ENCODE results near the gene ZDHHC14. TPM values are rescaled to one million over a fixed set of nuclear protein-coding genes. Genes with fewer than 3 reads are reported as not detected.

ZDHHC14 gene
- total RNA-seq, 1 donor from 2014 or later, result 15.2 TPM

GRCh38 chr6:157630463-157631080 lies 249.6 kb downstream of the ZDHHC14 start:
- no peaks in the 10 kb centered on the region for H3K9me3 ChIP-seq
- peaks cover 35% of the 10 kb centered on the region for H3K4me1 ChIP-seq
- H3K27me3 ChIP-seq, result no peaks in the 10 kb centered on the region
- TF ChIP-seq CTCF (IDR thresholded peaks at IDR 0.05) (no peak), POLR2A (IDR thresholded peaks at IDR 0.05) (no peak), POLR2AphosphoS5 (IDR thresholded peaks at IDR 0.05; ENCODE audit: insufficient read depth in 1 of 2, low read depth in 1 of 2) (no peak)
- H3K36me3 ChIP-seq, result no peaks in the 10 kb centered on the region
- DNase-seq (ENCODE audit: extremely low spot score in 2 of 2), result no peak
- no peak overlapping the region for H3K4me3 ChIP-seq
- intact Hi-C loops (cut with DNase I), result no loop called here
- H3K27ac ChIP-seq, result peak overlapping the region; percentile 68

- Histone ChIP-seq H3K27me3 (no peaks in the 10 kb centered on the region), H3K27ac (peak overlapping the region; percentile 68), H3K9me3 (no peaks in the 10 kb centered on the region), H3K4me3 (no peak overlapping the region), H3K4me1 (peaks cover 42% of the 10 kb centered on the region), H3K36me3 (no peaks in the 10 kb centered on the region)
- intact Hi-C loops (cut with DNase I), result no loop called here
- DNase-seq (ENCODE audit: extremely low spot score in 2 of 2), result no peak
- TF ChIP-seq POLR2A (IDR thresholded peaks at IDR 0.05), result no peak
- no peak for TF ChIP-seq POLR2AphosphoS5 (IDR thresholded peaks at IDR 0.05; ENCODE audit: insufficient read depth in 1 of 2, low read depth in 1 of 2)
- no peak for TF ChIP-seq CTCF (IDR thresholded peaks at IDR 0.05)
These were observed 250.4 kb downstream of the ZDHHC14 start for GRCh38 chr6:157631412-157631811.

GRCh38 chr6:157631838-157632614 lies 251.0 kb downstream of the ZDHHC14 start:
- peak in 1 of 2 donors; percentile 56 for TF ChIP-seq POLR2AphosphoS5 (IDR thresholded peaks at IDR 0.05; ENCODE audit: insufficient read depth in 1 of 2, low read depth in 1 of 2)
- TF ChIP-seq CTCF (IDR thresholded peaks at IDR 0.05), result no peak
- Histone ChIP-seq H3K27me3 (no peaks in the 10 kb centered on the region), H3K27ac (peak overlapping the region; percentile 68), H3K36me3 (no peaks in the 10 kb centered on the region), H3K9me3 (no peaks in the 10 kb centered on the region), H3K4me3 (peak overlapping the region in 1 of 2 donors; percentile 7), H3K4me1 (peaks cover 44% of the 10 kb centered on the region)
- intact Hi-C loops (cut with DNase I), result no loop called here
- no peak for DNase-seq (ENCODE audit: extremely low spot score in 2 of 2)

- Histone ChIP-seq H3K27ac (peak overlapping the region; percentile 68), H3K4me3 (peak overlapping the region in 1 of 2 donors; percentile 7), H3K9me3 (no peaks in the 10 kb centered on the region), H3K36me3 (no peaks in the 10 kb centered on the region), H3K27me3 (no peaks in the 10 kb centered on the region), H3K4me1 (peaks cover 44% of the 10 kb centered on the region)
- intact Hi-C loops (cut with DNase I), result no loop called here
- no peak for DNase-seq (ENCODE audit: extremely low spot score in 2 of 2)
- no peak for TF ChIP-seq POLR2A (IDR thresholded peaks at IDR 0.05)
- TF ChIP-seq CTCF (IDR thresholded peaks at IDR 0.05), result no peak
- TF ChIP-seq POLR2AphosphoS5 (IDR thresholded peaks at IDR 0.05; ENCODE audit: insufficient read depth in 1 of 2, low read depth in 1 of 2), result no peak
These were observed 251.8 kb downstream of the ZDHHC14 start for GRCh38 chr6:157632821-157633220.

GRCh38 chr6:157634546-157634945 lies 253.6 kb downstream of the ZDHHC14 start:
- TF ChIP-seq POLR2A (IDR thresholded peaks at IDR 0.05) (no peak), CTCF (IDR thresholded peaks at IDR 0.05) (no peak)
- Histone ChIP-seq H3K9me3 (no peaks in the 10 kb centered on the region), H3K36me3 (no peaks in the 10 kb centered on the region), H3K27me3 (no peaks in the 10 kb centered on the region), H3K4me3 (no peak overlapping the region), H3K4me1 (peaks cover 44% of the 10 kb centered on the region), H3K27ac (no peak overlapping the region)
- intact Hi-C loops (cut with DNase I), result no loop called here
- no peak for DNase-seq (ENCODE audit: extremely low spot score in 2 of 2)

Measured in vagina (tissue), 2 donors.